ENCODE results near the gene PLVAP. TPM values are rescaled to one million over a fixed set of nuclear protein-coding genes. Genes with fewer than 3 reads are reported as not detected.

Gene PLVAP
- total and polyA plus RNA-seq, 9 of the 15 experiments (the other 6 are each of a cell fraction or from before 2014, with no cell fraction given), result 0.09 to 0.84 (median 0.51) TPM; not detected in 4

- TF ChIP-seq, protein P1, sequence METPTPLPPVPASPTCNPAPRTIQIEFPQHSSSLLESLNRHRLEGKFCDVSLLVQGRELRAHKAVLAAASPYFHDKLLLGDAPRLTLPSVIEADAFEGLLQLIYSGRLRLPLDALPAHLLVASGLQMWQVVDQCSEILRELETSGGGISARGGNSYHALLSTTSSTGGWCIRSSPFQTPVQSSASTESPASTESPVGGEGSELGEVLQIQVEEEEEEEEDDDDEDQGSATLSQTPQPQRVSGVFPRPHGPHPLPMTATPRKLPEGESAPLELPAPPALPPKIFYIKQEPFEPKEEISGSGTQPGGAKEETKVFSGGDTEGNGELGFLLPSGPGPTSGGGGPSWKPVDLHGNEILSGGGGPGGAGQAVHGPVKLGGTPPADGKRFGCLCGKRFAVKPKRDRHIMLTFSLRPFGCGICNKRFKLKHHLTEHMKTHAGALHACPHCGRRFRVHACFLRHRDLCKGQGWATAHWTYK (CRISPR knock-in tag; IDR thresholded peaks at IDR 0.05), result peak; percentile 21; the same call in 1 of the 2 replicates
- TF ChIP-seq THRB (CRISPR knock-in tag; conservative IDR thresholded peaks at IDR 0.05) (no peak), FOXM1 (IDR thresholded peaks at IDR 0.05; ENCODE audit: low read depth) (peak; percentile 85), FOXM1 (CRISPR knock-in tag; IDR thresholded peaks at IDR 0.05; ENCODE audit: low read depth) (no peak), BACH1 (tag; IDR thresholded peaks at IDR 0.05) (no peak), STAT5A (IDR thresholded peaks at IDR 0.05; ENCODE audit: borderline replicate concordance, low read length) (peak; percentile 20; the same call in 1 of the 2 replicates), FOXJ3 (CRISPR knock-in tag; IDR thresholded peaks at IDR 0.05) (no peak), UBTF (IDR thresholded peaks at IDR 0.05; ENCODE audit: borderline replicate concordance in 1 of 2, low read depth in 2 of 2, low read length in 2 of 2) (peak; percentile 91 to 99), CBX1 (IDR thresholded peaks at IDR 0.05; ENCODE audit: low read depth) (peak; percentile 13; the same call in 1 of the 2 replicates), ZNF76 (CRISPR knock-in tag; IDR thresholded peaks at IDR 0.05; ENCODE audit: borderline replicate concordance) (no peak), NCOA6 (IDR thresholded peaks at IDR 0.05) (no peak), ZNF780A (CRISPR knock-in tag; IDR thresholded peaks at IDR 0.05) (no peak), ZEB2 (IDR thresholded peaks at IDR 0.05) (0 out of 2 replicates have a peak, but pooled peaks have one; percentile 32), DEAF1 (CRISPR knock-in tag; IDR thresholded peaks at IDR 0.05) (no peak), CBFA2T2 (conservative IDR thresholded peaks at IDR 0.05) (no peak)
- TF ChIP-seq, protein P2, sequence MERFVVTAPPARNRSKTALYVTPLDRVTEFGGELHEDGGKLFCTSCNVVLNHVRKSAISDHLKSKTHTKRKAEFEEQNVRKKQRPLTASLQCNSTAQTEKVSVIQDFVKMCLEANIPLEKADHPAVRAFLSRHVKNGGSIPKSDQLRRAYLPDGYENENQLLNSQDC (CRISPR knock-in tag; IDR thresholded peaks at IDR 0.05), result peak; percentile 63; the same call in 1 of the 2 replicates
- TF ChIP-seq, protein P3, sequence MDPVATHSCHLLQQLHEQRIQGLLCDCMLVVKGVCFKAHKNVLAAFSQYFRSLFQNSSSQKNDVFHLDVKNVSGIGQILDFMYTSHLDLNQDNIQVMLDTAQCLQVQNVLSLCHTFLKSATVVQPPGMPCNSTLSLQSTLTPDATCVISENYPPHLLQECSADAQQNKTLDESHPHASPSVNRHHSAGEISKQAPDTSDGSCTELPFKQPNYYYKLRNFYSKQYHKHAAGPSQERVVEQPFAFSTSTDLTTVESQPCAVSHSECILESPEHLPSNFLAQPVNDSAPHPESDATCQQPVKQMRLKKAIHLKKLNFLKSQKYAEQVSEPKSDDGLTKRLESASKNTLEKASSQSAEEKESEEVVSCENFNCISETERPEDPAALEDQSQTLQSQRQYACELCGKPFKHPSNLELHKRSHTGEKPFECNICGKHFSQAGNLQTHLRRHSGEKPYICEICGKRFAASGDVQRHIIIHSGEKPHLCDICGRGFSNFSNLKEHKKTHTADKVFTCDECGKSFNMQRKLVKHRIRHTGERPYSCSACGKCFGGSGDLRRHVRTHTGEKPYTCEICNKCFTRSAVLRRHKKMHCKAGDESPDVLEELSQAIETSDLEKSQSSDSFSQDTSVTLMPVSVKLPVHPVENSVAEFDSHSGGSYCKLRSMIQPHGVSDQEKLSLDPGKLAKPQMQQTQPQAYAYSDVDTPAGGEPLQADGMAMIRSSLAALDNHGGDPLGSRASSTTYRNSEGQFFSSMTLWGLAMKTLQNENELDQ (CRISPR knock-in tag; IDR thresholded peaks at IDR 0.05; ENCODE audit: borderline replicate concordance), result no peak
These were observed 42.4 kb downstream of the PLVAP start, which contains the start of gene ANO8 (continued) for GRCh38 chr19:17334414-17335409.

All from K562 (cell line).